ENCODE data around the gene WDR27. TPM values are rescaled to one million over a fixed set of nuclear protein-coding genes. Genes with fewer than 3 reads are reported as not detected.

Gene WDR27
- total RNA-seq, 1 donor from 2014 or later = 7.2 TPM

DNA sequence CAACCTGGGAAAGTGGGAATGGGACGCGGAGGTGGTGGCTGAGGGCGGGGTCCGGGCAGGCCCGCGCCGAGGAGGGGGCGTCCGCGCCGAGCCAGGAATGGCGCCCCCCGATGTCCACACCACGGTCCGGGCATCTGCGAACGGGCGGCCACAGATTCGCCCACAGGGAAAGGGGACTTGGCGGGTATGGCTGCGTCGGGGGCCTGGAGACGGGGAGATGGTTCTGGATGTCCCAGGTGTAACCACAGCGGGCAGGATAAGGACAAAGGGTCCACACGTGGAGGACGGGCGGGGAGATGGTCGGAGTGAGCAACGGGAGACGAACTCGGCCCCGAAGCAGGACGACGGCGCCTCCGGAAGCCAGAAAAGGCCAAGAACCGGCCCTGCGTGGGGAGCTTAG, 124.6 kb downstream of the WDR27 start:
- DNase-seq (ENCODE audit: low spot score) = no peak
- intact Hi-C loops (cut with DNase I) = no loop called here

DNA sequence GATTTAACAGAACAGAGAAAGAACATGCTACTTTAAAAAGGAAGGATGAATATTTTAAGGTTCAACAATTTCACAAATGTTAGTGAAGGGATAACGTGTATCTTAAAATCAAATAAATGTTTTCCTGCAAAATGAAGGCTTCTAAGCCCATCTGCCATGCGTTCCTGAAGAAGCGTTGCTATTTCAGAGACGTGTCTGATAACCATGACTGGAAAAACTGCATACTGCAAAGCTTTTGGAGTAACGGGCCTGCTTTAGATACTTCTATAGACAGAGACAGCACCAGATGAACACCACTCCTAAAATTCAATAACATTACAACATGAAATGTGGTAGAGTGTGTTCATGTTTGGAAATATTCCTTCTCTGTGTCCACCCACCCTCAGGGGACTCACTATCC, 126.0 kb downstream of the WDR27 start:
- DNase-seq (ENCODE audit: low spot score) = no peak
- intact Hi-C loops (cut with DNase I) = no loop called here

DNA sequence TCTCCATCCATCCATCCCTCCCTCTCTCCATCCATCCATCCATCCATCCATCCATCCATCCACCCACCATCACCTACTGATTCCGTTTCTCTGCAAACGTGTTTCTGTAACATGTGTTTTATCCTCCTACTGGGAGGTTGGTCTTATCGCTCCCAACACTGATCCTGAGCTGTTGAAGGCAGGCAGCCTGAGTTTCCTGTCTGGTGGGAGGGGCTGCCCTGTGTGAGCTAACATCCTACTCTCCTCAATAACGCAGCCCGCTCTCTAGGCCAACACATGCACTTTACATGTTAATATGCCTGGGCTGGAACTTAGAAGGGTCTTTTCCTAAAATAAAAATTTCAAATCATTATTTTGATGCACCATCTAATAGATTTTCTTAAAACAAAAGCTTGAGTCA, 126.5 kb downstream of the WDR27 start:
- DNase-seq (ENCODE audit: low spot score) = no peak
- intact Hi-C loops (cut with DNase I) = no loop called here

DNA sequence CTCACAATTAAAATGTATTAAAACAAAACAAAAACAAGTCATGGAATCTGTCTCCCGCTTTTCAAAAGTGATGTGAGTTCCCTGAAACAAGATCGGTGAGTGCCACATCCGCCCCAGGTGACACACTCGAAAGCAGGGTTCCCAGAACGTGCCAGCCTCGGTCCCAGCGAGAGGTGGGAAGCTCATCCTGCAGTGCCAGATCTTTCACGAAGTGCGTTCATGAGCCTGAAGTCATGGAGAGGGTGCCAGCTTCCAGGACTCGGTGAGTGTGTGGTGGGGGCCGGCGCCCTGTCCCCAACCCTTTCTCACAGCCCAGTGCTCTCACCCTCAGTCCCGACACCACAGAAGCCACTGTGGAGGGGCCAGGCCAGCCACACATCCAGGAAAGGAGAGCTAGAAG, 127.4 kb downstream of the WDR27 start:
- intact Hi-C loops (cut with DNase I) = no loop called here
- no peak for DNase-seq (ENCODE audit: low spot score)

DNA sequence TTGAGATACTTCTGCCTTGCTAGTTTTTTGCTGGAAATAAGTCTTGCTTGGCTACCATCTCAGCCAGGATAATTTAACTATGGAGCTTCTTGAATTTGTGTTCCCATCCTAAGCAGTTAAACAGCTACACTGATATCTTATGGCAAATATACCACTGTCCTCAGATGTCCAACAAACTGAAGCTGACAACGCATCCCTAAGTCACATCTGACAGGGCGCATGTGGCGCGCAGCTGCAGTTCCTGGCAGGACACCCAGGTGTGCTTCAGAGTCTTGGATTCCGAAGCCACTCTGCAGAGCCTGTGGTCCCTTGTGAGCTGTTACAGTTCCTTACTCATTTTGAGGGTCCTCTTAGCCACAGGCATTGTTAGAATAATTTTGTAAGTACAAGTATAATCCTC, 127.9 kb downstream of the WDR27 start:
- intact Hi-C loops (cut with DNase I) = no loop called here
- no peak for DNase-seq (ENCODE audit: low spot score)

DNA sequence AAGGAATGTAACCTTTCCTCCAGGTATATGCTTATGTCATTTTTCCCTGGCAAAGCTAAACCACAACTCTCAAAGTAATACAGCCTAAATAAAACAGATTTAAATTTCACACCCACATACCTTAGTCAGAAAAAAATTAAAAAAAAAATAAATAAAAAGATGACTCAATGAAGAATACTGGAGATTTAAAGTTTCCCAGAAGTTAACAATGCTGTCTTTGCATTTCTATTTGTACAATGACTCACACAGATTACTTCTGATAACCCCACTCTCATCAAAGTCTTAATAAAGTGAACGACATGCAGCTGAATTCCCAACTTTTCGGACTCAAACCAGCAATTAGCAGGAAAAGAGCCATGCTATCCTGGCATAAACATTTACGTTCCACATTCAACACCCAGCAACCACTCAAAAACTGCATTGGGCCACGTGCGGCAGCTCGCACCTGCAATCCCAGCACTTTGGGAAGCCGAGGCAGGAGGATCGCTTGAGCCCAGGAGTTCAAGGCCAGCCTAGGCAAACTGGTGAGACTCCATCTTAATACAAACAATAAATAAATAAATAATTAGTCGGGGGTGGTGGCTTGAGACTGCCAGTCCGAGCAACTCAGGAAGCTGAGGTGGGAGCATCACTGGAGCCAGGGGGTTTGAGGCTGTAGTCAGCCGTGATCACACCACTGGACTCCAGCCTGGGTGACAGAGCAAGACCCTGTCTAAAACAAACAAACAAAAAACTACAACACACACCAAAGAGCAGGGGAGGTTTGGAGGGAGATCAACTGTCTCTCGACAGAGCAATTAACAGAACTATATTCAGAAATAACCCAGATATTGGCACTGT, 130.5 kb downstream of the WDR27 start:
- DNase-seq (ENCODE audit: low spot score) = no peak

DNA sequence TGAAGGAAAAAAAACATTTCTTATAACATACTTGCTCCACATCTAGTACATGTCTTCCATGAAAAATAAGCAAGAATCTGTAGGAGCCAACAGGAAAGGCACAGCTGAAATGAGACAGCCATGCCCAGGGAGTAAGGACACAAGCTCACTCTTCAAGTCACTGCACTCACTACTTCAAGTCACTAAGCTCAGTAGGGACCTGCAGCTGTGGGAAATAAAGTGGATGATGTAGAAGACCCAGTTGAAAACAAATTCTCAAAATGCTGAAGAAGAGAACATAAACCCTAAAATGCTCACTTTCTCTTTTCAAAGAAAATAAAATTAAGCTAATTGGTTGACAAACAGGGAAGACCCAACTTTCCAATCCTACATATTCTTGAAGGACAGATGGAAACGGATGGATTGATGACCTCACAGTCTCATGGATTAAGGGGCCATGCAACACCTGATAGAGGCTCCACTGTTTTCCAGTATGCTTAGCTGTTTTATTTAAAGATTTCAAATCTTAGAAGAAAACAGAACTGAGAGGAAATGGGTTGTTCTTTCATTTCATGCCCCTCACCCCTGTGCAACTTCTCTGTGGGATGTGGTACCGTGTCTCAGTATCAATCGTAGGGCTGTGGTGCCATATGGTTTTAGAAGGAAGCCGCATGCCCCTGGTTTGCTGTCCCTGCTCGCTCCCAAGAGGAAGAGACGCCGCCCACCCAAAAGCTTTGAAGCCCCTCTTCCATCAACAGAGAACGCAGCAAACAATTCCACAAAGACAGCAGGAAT, 133.3 kb downstream of the WDR27 start:
- DNase-seq (ENCODE audit: low spot score) = no peak
- intact Hi-C loops (cut with DNase I) = no loop called here

More for the DNA sequence above, 130.5 kb downstream of the WDR27 start:
- intact Hi-C loops (cut with DNase I) = no loop called here

DNA sequence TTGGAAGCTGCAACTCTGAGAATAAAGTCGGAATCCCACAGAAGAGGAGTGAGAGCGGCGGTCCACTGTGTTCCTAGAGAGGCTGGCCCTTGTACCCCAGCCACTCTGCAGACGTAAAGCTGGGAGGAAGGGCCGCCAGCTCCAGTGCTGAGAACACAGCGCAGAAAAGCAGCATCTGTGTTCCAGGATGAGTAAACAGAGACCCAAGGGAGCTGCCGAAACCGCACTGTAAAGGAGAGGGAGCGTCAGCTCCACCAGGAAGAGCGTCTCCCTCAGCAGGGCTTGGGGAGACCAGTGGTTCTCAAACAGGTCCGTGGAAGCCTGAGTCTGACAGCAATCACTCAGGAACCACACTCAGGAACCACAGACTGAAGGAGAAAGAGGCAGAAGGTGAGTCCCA, 134.0 kb downstream of the WDR27 start:
- intact Hi-C loops (cut with DNase I) = no loop called here
- DNase-seq (ENCODE audit: low spot score) = no peak

DNA sequence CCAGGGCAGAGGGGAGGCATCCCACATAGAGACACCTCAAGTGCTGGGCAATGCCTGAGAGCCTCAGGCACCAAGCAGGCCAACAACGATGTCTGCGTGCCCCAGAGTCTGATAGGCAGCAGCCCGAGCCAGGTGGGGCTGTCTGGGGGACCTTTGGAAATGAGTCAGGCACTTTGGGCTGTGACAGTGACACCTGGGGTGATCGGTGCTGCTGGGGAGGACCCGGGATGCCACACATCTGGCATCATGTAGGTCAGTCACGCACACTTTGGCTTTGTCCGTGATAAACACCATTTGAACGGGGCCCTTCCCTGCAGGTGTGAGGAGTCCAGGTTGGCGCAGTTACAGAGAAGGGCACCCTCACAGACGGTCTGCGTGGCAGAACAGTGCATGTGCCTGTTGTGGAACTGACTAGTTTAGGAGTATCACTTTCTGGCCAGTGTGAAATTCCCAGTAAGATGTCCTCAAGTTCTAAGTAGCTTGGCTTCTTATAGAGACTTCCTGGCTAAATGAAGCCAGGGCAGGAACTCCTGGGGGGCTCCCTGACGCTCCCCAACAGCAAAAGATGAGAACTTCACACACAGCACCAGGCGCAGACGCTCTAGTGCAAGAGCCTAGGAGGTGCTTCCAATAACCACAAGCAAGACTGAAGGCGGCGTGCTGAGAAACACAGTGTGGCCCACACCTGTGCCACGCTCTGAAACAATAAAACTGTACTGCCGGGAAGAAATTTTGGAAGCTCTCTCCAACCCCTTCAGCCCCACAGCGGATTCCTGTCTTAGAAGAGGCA, 134.7 kb downstream of the WDR27 start:
- DNase-seq (ENCODE audit: low spot score) = no peak
- intact Hi-C loops (cut with DNase I) = no loop called here

DNA sequence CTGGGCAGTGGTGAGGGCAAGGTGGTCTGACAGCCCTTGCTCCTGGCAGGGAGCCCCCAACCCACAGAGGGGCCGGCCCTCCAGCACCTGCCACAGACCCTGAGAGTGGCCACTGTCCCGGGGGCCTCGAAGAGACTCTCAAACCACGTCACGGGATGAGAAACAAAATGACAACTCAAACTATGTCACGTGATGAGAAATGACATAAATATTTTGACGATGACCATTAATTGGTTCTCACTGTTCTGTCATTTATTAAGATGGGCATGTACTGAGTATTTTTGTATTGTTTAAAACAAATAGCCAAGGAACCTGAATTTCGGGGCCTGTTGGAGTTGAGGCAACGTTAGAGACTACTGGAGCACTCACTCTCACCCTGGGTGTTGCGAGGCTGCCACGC, 135.5 kb downstream of the WDR27 start:
- no peak for DNase-seq (ENCODE audit: low spot score)
- intact Hi-C loops (cut with DNase I) = no loop called here

DNA sequence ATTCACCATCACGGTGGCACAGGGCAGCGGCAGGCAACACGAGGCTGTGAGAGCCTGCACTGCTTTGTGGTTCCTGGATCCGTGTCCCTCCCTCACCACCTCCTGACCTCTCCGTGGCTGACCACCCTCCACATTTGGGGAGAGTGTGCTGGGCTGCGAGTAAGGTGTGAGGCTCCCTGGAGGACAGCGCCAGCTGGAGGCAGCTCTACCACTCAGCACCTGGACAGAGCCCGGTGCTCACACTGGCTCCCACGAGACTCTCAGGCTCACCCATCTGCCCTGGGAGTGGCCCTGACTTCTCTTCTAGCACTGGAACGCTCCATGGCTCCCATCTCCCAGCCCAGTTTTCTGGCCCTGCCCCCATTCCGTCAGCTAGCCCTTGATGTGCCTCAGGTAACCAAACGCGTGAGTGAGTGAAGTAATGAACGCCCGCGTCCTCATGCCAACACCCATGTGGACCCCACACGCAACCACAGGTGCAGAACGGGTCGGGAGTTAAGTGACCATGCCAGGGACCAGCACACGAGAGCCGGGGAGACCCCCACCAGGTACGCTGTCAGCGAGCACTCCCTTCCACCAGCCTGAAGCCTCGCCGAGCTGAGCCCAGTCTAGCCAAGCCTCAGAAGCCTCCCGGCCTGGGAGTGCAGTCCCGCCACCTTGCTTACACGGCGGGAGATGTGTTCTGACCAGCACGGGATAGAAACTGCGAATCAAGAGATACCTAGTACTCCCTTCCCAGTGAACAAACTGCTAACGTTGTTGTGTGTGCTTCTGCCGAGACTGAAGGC, 137.2 kb downstream of the WDR27 start:
- DNase-seq (ENCODE audit: low spot score) = no peak
- intact Hi-C loops (cut with DNase I) = no loop called here

DNA sequence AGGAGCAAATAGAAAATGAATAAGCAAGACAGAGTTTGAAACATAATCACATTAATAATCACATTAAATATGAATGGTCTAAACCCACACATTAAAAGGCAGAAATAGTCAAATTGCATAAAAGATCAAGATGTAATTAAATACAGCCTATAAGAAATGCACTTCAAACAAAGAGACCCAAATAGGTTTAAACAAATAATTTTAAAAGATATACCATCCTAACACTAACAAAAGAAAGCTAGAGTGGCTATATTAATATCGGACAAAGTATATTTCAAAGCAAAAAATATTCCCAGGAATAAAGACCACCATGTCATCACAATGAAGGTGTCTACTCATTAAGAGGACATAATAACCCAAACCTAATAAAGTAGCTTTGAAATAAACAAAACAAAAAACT, 140.2 kb downstream of the WDR27 start:
- intact Hi-C loops (cut with DNase I) = no loop called here
- no peak for DNase-seq (ENCODE audit: low spot score)

DNA sequence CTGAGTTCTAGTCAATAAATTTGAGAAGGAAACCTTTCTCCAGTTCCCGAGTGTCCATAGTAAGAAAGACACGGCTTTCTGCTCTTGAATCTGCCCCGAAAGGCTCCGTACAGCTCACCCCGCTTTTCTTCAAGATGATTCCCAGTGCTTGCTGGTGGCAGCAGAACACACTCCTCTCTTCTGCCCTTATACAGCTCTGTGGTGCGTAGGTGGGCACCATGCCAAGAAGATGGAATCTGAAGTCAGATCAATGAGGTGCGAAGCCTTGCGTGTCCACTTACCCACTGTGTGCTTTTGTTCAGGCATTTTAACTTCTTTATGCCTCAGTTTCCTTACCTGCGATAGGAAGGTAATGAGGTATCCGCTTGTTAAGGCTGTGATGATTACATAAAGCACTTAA, 142.2 kb downstream of the WDR27 start:
- DNase-seq (ENCODE audit: low spot score) = no peak
- intact Hi-C loops (cut with DNase I) = no loop called here

DNA sequence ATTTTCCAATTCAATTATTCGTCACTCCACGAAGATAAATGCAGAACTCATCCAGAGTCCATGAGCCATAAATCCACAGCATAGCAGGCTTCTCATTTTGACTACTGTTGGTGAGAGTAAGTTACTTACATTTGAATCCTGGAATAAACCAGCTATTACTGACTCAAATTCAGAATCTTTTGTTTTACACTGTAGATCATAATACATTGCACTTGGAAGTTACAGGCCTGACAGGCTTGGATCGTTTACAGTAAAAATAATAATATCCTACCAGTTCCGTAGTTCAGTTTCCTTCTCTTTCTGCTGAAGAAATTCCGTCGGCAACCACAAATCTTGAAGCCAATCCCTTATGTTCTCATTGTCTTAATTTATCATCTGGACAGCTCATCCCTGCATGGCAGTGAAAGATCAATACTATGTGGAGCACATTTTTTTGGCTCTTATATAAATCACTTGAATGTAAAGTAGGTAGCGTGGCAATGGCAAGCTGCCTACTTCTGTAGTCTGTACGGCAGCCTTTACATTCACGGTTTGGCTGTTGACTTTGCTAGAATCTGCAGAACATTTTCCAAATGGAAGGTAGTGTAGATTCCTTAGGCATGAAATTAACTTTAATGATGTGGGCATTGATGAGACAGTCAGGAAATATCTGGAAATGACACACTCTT, 142.9 kb downstream of the WDR27 start:
- intact Hi-C loops (cut with DNase I) = no loop called here
- no peak for DNase-seq (ENCODE audit: low spot score)

DNA sequence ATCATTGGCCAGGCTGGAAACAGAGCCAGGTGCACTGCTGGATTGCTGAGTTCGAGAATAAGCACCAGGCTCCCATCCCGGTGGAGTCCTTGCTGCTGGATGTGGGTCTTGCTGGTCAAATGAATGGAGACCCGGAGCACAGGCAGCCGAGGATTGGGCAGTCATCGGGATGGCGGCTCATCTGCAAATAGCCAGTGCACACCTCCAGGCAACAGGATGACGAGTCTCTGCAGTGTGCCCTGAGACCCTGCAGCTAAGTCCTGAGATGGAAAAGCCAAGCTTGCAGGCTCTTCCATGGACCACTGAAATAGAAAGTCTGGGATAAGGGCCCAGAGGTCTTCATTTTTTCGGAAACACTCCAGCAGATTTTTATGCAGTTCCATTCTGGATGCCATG, 143.5 kb downstream of the WDR27 start:
- DNase-seq (ENCODE audit: low spot score) = no peak
- intact Hi-C loops (cut with DNase I) = no loop called here

DNA sequence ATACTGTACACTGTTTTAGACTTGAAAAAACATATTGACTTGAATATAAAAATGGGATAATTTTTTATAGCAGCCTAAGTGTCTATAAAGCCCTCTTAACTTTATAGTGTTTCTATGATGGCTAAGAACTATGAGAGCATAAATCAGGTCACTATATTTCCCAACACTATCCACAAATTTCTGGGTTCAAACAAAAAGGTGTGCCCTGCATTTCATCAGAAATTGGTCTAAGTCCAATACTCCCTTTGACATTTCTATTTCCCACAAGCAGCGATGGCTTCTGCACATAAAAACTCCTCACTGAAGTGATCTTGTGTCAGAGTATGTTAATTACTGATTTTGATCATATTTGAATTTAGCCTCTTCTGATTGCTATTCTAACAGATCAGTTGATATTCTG, 143.9 kb downstream of the WDR27 start:
- intact Hi-C loops (cut with DNase I) = no loop called here
- no peak for DNase-seq (ENCODE audit: low spot score)

DNA sequence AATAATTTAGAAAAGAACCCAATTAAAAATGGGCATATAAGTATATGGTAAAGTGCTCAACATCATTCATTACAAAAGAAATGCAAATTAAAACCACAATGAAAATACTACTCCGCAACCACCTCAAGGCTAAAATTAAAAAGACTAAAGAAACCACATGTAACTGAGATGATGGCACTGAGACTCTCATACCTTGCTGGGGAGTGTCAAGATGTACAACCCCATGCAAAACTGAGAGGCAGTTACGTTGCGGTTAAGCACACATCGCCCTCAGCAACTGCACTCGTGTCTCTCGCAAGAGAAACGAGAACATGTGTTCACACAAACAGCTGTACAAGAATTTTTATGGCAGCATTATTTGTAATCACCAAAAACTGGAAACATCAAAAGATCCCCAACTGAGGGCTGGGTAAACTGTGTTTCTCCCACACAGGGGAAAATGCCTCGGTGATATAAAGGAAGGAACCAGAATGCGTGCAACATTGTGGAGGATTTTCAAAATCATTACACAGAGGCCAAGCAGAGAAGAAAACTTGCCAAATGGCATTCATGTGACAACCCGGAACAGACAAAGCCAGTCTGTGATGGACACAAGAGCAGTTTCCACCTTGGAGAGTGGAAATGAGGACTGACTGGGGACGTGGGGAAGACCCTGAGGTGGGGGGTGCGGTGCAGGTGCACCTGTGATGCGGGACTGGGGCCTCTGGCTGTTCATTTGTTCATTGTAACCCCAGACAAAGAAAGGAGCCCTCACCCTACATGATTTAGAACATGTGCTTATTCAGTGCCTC, 144.9 kb downstream of the WDR27 start:
- DNase-seq (ENCODE audit: low spot score) = no peak
- intact Hi-C loops (cut with DNase I) = no loop called here

DNA sequence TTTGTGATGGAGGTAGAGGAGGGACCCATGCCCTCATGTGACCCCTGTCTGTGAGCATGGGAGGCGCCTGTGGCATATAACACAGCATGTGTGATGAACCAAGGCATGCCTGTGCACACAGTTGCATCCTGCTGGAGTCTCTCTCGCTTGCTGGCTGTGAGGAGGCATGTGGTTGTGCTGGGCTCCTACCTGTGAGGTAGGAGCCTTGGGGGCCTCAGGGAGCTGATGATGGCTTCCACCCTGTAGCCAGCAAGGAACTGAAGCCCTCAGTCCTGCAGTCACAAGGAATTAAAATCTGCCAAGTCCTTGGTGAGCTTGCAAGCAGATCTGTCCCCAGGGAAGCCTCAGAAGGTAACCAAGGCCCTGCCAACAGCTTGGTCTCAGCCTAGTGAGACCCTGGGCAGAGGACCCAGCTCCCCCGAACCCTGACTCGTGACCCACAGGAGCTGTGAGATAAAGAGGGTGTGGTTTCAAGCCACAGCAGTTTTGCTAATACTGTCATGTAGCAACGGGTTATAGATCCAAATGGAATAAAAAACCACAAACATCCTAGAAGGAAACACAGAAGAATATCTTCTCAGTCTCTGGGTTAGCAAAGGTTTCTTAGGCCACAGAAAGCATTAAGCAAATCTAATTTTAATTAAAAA, 145.7 kb downstream of the WDR27 start:
- intact Hi-C loops (cut with DNase I) = no loop called here
- DNase-seq (ENCODE audit: low spot score) = no peak
